IPS-15b (cell line): ENCODE measurements around the gene SLC25A26.

Experiments used
- H3K27me3 ChIP-seq: one replicate; pipeline ENCODE4 v1.6.1; 2013; ENCODE audit warnings: low read length; ENCODE audit not compliant: control insufficient read depth, insufficient read depth
- H3K36me3 ChIP-seq: one replicate; pipeline ENCODE4 v1.6.1; 2013; ENCODE audit warnings: low read length; ENCODE audit not compliant: control insufficient read depth, insufficient read depth
- H3K4me1 ChIP-seq: one replicate; pipeline ENCODE4 v1.6.1; 2013; ENCODE audit warnings: mild to moderate bottlenecking, low read length; ENCODE audit not compliant: control insufficient read depth, insufficient read depth
- H3K4me3 ChIP-seq: one replicate; pipeline ENCODE4 v1.5.1; 2013; ENCODE audit warnings: low read depth, low read length
- H3K9ac ChIP-seq: one replicate; pipeline ENCODE4 v1.6.1; 2013; ENCODE audit warnings: low read depth, mild to moderate bottlenecking, low read length
- H3K9me3 ChIP-seq: one replicate; pipeline ENCODE4 v1.6.1; 2013; ENCODE audit warnings: mild to moderate bottlenecking, low read length; ENCODE audit not compliant: control insufficient read depth, insufficient read depth

SLC25A26 gene

GRCh38 chr3:66220602-66221377 lies at the start of gene SLC25A26:
SLC25A26 (plus strand) TSS chr3:66221001; CDS start chr3:66221095, 94 bp downstream.
- Histone ChIP-seq H3K4me3 (peak within 1 kb of the TSS; percentile 95), H3K36me3 (no peaks in the 10 kb centered on the region), H3K9ac (peak within 1 kb of the TSS; percentile 29), H3K27me3 (no peaks in the 10 kb centered on the region), H3K4me1 (no peaks in the 10 kb centered on the region), H3K9me3 (no peaks in the 10 kb centered on the region)

DNA sequence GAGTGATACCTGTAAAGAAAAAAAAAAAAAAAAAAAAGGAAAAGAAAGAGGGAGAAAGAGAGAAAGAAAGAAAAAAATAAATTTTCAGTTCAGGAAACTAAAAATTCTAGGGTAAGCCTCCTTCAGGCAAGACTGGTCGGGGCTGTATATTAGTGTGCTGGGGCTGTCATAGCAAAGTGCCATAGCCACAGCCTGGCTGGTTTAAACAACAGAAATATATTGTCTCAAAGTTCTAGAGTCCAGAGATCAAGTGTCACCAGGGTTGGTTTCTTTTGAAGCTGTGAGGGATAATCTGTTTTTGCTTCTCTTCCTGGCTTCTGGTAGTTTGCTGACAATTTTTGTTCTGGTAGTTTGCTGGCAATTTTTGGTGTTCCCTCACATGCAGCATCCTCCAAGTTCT lies 48.4 kb upstream of the SLC25A26 start:
- Histone ChIP-seq H3K4me1 (no peaks in the 10 kb centered on the region), H3K4me3 (no peak overlapping the region), H3K27me3 (no peaks in the 10 kb centered on the region), H3K9ac (no peak overlapping the region), H3K36me3 (no peaks in the 10 kb centered on the region), H3K9me3 (no peaks in the 10 kb centered on the region)

DNA sequence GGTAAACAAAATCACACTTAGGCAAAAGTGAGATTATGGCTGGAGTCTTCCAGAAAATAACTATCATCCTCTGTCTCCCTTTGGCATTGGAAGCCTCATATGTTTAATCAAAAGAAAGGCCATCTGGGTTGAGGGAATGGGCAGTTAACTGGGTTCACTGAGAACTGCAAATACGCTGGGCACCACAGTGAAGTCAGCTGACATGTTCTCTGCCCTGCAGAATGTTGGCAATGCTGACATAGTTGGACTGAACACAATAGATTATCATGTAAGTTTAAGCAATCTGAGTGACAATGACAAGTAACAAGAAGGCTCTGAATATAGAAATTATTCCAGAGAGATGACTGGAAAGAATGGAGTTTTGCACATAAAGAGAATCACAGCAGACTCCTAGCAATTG lies 43.8 kb upstream of the SLC25A26 start:
- H3K9me3 ChIP-seq = no peaks in the 10 kb centered on the region
- H3K4me3 ChIP-seq = no peak overlapping the region
- H3K4me1 ChIP-seq = no peaks in the 10 kb centered on the region
- no peaks in the 10 kb centered on the region for H3K27me3 ChIP-seq
- H3K9ac ChIP-seq = no peak overlapping the region
- no peaks in the 10 kb centered on the region for H3K36me3 ChIP-seq

- Histone ChIP-seq H3K4me3 (no peak overlapping the region), H3K36me3 (no peaks in the 10 kb centered on the region), H3K4me1 (no peaks in the 10 kb centered on the region), H3K9me3 (no peaks in the 10 kb centered on the region), H3K27me3 (no peaks in the 10 kb centered on the region), H3K9ac (no peak overlapping the region)
Observed at GRCh38 chr3:66178206-66178605, 42.6 kb upstream of the SLC25A26 start.

DNA sequence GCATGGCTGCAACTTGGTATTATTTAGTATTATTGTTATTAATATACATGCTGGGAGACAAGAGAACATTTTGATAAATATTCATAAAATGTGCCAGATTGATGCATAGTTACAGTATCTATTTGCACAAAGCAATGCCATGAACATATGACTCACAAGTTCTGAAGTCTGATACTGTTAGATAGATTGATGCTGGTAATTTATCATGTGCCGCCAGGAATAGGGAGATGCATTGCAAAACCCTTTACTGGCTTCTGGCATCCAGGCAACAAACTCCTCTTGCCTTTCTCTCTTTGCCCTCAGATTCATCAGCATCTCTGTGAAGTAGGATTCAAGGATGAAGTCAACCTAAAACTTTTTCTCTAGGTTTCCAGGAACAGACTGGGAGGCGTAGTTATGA lies 41.0 kb upstream of the SLC25A26 start:
- no peaks in the 10 kb centered on the region for H3K4me1 ChIP-seq
- no peaks in the 10 kb centered on the region for H3K27me3 ChIP-seq
- H3K9ac ChIP-seq = no peak overlapping the region
- H3K36me3 ChIP-seq = no peaks in the 10 kb centered on the region
- H3K9me3 ChIP-seq = no peaks in the 10 kb centered on the region
- no peak overlapping the region for H3K4me3 ChIP-seq

DNA sequence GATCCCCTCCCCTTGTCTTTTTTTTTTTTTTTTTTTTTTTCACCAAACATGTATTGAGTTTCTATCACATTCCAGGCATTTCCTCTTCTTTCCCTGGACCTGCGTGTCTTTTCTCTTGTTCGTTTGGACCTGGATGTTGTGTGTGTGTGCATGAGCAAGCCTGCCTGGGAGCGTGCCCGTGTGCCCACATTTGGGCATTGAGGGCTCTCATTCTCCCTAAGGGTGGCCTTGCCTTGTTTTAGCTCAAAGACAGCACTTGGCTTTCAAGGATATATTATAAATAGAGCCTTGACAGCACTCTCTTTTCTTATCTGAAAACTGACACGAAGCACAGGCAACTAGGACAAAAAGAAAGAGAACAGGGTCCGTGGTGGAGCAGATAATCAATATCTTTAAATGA lies 39.0 kb upstream of the SLC25A26 start:
- H3K4me3 ChIP-seq = no peak overlapping the region
- H3K9me3 ChIP-seq = no peaks in the 10 kb centered on the region
- no peaks in the 10 kb centered on the region for H3K27me3 ChIP-seq
- H3K4me1 ChIP-seq = no peaks in the 10 kb centered on the region
- no peaks in the 10 kb centered on the region for H3K36me3 ChIP-seq
- H3K9ac ChIP-seq = no peak overlapping the region

DNA sequence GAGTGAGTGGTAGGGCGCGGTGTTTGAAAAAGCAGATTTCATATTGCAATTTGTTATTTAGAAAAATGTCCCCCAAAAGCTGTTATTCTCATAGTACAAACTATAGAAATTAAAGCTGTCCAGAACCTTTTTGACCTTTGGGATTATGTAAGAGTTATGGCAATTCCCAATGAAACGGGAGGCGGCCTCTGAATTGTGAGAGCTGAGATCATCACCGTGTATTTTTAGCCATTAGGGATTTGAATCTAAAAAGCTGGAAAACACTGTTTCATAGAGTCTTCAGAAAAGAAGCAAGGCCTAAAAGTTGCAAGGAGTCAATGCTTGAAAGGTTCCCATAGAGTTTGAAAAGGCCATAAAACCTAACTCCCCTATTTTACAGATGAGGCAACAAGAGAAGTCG lies 38.6 kb upstream of the SLC25A26 start:
- no peaks in the 10 kb centered on the region for H3K27me3 ChIP-seq
- H3K4me3 ChIP-seq = no peak overlapping the region
- H3K9ac ChIP-seq = no peak overlapping the region
- H3K4me1 ChIP-seq = no peaks in the 10 kb centered on the region
- no peaks in the 10 kb centered on the region for H3K36me3 ChIP-seq
- no peaks in the 10 kb centered on the region for H3K9me3 ChIP-seq

DNA sequence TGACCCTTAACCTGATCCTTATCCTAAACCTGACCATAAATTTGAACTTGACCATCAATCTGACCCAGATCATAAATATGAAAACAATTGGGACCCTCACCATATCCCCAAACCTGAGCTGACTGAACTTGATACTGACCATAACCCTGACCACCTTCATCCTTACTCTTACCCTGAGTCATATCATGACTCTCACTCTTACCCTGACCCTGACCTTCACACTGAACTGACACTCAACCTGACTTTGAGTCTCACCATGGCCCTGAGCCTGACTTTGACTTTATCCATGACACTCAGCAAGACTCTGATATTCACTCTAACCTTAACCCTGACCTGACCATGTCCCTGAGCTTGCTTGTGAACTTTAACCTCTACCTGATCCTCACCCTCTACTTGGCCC lies 34.3 kb upstream of the SLC25A26 start:
- no peaks in the 10 kb centered on the region for H3K4me1 ChIP-seq
- no peak overlapping the region for H3K4me3 ChIP-seq

GRCh38 chr3:66195347-66195783 lies 25.4 kb upstream of the SLC25A26 start:
- Histone ChIP-seq H3K4me3 (peak overlapping the region; percentile 14), H3K9ac (no peak overlapping the region), H3K36me3 (no peaks in the 10 kb centered on the region), H3K27me3 (no peaks in the 10 kb centered on the region), H3K9me3 (no peaks in the 10 kb centered on the region), H3K4me1 (no peaks in the 10 kb centered on the region)

More for the DNA sequence above, 34.3 kb upstream of the SLC25A26 start:
- Histone ChIP-seq H3K9ac (no peak overlapping the region), H3K9me3 (no peaks in the 10 kb centered on the region), H3K36me3 (no peaks in the 10 kb centered on the region), H3K27me3 (no peaks in the 10 kb centered on the region)

- H3K4me1 ChIP-seq = no peaks in the 10 kb centered on the region
- no peaks in the 10 kb centered on the region for H3K27me3 ChIP-seq
- no peak overlapping the region for H3K9ac ChIP-seq
- no peak overlapping the region for H3K4me3 ChIP-seq
- H3K9me3 ChIP-seq = no peaks in the 10 kb centered on the region
- no peaks in the 10 kb centered on the region for H3K36me3 ChIP-seq
Observed at GRCh38 chr3:66196633-66197032, 24.2 kb upstream of the SLC25A26 start.

DNA sequence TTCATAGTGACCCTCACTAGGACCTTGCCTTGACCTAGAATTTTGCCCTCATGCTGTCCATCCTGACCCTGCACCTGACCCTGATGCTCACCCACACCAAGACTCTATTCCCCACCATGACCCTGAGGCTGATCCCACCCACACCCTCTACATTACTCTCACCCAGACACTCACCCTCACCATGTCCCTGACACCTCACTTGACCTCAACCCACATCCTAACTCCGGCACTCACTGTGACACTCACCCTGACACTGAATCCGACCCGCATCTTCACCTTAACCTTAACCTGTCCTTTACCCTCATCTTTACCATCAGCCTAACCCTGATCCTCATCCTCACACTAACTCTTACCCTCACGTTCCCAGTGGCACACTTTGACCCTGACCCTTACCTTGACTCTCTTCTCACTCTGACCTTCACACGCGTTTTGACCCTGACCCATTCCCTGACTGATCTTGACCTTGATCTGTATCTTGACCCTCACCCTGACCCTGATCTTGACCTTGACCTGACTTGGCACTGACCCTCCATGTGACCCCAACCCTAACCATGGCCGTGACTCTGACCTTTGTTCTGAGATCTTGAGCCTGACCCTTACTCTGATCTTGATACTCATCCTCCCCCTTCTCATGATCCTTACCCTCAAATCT lies 22.2 kb upstream of the SLC25A26 start:
- H3K27me3 ChIP-seq = no peaks in the 10 kb centered on the region
- H3K9ac ChIP-seq = no peak overlapping the region
- no peaks in the 10 kb centered on the region for H3K4me1 ChIP-seq
- no peaks in the 10 kb centered on the region for H3K9me3 ChIP-seq
- no peak overlapping the region for H3K4me3 ChIP-seq
- H3K36me3 ChIP-seq = no peaks in the 10 kb centered on the region

DNA sequence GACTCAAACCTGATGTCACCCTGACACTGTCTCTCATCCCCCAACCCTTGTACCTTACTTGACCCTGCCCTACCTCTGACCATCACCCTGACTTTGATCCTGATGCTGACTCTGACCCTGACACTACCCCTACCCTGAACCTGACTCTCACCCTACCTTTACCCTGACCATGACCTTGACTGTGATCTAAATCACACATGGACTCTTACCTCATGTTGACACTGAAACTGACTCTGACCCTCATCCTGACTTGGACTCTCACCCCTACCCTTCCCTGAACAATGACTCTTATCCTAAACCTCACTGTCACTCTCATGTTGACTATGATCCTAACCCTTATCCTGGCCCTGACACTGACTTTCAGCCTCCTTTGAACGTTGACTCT lies 21.7 kb upstream of the SLC25A26 start:
- Histone ChIP-seq H3K9ac (no peak overlapping the region), H3K27me3 (no peaks in the 10 kb centered on the region), H3K4me1 (no peaks in the 10 kb centered on the region), H3K4me3 (no peak overlapping the region), H3K9me3 (no peaks in the 10 kb centered on the region), H3K36me3 (no peaks in the 10 kb centered on the region)
